ENCODE data around the gene S100P.

Gene S100P

DNA sequence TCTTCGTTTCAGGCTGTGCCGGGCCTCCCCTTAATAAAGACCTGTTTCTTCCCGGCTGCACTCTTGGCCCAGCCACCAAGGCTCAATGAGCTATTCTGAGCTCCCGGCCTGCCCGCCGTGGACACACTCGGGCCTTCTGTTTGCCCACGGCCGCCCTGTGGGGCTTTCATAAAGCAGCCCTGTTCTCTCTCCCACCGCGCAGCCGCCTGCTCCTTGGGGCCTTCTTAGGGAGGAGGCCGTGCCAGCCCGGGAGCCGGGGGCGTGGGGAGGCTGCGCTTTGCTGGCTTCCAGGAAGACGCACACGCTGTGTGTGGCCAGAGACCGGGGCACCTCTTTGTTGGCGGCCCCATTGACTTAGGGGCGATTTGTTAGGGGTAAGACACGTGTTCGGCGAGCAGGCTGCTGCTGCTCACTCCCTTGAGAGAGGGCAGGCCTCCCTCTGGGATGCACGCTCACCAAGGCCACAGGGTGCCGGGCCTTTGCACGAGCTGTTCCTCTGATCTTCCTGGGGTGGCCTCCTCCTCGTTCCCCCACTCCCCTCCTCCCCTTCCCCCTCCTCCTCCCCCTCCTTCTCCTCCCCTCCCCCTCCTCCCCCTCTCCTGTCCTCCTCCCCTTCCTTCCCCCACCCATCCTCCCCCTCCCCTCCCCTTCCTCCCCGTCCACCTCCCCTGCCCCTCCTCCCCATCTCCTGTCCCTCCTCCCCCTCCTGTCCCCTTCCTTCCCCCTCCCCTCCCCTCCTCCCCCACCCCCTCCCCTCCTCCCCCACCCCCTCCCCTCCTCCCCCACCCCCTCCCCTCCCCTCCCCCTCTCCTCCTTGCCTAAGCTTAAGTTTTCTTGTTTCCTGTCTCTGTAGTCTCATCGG is 33.6 kb downstream of the S100P start:
- no peak for DNase-seq

- no peak for DNase-seq
Measured at GRCh38 chr4:6727943-6728250, 34.2 kb downstream of the S100P start.

DNA sequence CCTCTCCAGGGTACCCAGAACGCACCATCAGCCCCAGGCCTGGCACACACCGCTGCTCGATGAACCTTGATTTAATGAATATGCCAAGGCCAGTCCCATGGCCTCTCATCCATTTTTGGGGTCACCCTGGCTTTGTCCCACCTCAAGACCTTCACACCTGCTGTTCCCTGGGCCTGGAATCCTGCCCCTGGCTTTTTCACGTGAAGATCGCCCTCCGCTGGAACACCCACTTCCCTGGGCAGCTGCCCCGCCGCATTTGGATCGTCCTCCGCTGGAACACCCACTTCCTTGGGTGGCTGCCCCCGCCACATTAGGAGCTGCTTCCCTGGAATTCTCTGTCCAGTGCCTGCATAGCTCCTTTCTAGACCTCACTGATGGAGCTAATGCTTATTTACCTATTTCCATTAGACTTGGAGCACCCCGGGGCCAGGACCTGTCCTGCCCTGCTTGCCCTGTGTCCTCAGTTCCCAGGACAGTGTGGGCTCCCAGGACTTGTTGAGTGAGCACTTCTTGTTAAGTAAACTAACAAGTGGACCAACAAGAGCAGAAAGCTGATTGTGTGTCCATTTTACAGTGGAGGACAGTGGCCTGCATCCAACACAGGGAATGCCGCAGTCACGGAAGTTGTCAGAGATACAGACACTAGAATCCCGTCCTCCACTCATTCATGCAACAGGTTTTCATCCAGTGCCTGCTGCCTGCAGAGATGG is 34.8 kb downstream of the S100P start:
- no peak for DNase-seq

DNA sequence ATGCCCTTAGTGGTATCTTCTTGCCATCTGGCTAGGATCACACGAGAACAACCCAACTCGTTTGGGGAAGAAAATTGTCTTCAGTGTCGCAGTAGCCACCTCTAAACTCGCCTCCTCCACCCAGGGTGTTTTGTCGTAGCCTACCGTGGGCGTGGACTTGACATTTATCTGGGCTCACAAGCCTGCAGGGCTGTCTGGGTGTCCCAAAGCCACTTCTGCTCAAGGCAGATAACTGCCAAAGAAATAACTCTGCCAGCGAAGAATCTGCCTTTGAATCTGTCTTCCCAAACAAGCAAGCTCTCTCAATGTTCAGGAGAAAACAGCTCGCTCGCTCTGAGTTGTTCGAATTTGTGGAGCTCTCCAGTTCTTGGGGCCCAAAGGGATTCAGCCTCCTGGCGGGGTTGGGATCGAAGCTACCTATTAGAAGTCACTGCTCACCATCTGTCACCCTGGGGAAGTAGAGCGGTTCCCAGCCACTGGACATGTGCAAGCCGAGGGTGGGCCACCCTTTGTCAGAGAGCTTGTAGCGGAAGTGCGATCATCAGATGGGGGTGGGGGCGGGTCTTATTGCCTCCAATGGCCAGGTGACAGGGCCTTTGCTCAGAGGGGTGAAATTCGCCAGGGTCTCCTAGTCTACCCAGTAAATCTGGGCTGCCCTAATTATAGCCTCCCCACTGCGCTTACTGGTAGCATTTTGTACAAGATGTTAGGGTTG is 37.1 kb downstream of the S100P start:
- no peak for DNase-seq

- DNase-seq, result no peak
Measured at GRCh38 chr4:6731318-6731675, 37.6 kb downstream of the S100P start.

DNA sequence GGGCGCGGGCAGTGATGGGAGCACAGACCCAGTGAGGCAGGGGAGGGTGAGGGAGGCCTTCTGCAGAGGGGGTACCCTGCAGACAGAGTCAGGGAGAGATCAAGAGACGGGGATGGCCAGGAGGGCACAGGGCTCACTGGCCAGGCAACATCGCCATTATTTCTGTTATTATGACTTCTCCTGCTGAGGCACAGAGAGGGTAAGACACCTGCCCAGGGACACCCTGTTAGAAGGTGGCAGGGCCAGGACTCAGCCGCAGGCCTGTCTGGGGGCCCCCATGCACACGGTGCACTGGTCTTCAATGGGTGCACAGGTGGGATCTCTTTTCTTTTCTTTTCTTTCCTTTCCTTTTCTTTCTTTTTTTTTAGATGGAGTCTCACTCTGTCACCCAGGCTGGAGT is 38.1 kb downstream of the S100P start:
- DNase-seq, result no peak

- DNase-seq, result no peak
Measured at GRCh38 chr4:6732441-6733357, 39.0 kb downstream of the S100P start.

DNA sequence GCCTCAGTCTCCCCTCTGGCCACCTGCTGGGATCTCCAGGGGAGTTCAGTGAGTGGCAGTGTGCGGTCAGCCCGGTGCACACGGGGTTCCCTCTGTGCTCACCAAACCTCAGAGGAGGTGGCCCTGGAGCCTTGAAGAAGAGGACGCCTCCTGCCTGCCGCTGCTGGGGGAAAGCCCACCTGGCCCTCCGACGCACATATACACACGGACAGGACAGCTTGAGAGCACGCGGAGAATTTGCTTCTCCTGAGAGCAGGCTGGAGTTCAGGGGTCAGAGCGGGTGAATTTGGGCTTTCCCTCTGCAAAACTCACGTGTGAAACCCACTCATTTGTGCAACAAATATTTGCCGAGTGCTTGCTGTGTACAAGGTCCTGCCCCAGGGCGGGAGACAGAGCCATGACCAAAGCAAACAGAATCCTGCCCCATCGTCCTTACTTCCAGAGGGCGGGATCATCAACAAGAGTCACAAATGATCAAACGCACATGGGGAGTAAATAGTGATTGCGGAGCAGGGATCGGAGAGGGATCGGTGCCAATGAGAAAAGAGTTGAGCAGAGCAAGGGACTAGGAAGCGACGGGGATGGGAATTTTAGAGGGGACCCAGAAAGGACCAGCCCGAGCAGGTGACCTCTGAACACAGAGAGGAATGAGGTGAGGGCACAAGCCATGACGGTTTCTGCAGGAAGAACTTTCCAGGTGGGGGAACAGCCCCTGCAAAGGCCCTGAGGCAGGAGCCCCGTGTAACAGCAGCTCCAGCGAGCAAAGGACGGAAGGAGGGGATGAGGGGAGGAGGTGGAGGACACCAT is 39.9 kb downstream of the S100P start:
- DNase-seq, result no peak

DNA sequence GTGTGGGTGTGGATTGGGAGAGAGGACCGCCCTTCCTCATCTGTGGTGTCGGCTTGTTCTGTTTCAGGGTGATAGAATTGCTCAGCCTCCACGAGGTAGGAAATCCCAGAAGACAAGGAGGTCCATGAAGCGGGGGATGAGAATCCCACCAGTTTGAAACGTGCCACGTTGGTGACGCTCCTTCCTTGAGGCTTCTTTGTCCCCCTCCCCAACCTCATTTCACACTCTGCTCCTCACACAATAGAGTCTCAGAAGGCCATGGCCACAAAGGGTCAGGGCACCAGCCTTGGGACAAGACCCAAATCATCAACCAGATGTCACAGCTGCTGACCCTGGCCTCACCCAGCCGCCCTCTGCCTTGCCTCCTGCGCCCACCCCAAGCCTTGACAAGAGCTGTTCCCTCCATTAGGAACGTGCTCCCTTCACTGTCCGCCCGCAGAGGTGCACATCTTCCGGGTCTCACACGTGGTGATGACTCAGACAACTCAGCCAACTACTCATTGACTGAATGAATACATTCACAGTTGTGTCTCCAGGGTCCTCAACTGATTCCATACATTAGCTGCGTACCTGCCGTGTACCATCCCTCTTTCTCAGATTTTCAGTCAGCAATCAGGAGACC is 40.6 kb downstream of the S100P start:
- DNase-seq, result no peak

DNA sequence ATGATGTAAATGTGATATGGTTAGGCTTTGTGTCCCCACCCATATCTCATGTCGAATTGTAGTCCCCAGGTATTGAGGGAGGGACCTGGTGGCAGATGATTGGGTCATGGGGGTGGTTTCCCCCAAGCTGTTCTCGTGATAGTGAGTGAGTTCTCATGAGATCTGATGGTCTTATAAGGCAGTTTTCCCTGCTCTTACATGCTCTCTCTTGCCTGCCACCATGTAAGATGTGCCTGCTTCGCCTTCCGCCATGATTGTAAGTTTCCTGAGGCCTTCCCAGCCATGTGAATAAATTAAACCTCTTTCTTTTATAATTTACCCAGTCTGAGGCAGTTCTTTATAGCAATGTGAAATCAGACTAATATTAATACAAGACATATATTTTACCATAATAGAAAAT is 46.2 kb downstream of the S100P start:
- DNase-seq, result no peak

DNA sequence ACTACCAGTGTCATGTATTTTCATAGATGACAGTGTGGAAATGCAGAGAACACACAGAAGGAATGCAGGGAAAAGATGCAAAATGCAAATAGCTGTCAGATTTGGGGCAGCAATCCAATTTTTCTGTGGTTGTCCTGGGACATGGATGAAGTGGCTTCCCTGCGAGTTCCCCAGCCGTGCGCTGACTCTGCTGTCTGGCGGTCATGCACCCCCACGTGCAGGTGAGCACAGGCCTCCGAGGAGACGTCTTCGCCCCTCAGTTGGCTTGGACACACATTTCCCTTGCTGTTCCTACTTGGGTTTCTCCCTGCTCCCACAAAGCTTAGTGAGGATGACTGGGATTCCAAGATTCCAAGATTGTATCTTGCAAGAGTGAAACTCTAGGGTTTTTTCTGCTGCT is 46.7 kb downstream of the S100P start:
- no peak for DNase-seq

DNA sequence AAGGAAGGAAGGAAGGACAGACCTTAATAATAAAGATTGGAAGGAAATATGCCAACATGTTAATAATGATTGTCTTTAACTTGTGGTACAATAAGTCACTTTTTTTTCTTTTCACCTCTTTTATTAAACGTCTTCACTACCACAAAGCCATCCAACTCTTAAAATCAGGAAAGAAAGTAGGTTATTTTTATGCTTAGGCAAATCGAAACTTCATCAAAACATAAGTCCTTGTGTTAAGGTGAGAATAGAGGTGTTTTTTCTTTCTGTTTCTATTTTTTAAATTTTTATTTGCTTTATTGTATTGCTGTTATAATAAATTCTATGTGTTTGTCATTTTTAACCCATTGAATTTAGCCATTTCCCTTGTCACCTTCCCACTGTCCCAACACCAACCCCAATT is 48.8 kb downstream of the S100P start:
- no peak for DNase-seq

GRCh38 chr4:6742989-6743388 is 49.3 kb downstream of the S100P start:
- DNase-seq, result no peak

All from cerebellar nuclear complex (tissue), 1 donor.